ENCODE data around the gene RALGPS1.

GRCh38 chr9:126926364-126926763 lies 11.8 kb downstream of the RALGPS1 start:
- TF ChIP-seq, protein P1, sequence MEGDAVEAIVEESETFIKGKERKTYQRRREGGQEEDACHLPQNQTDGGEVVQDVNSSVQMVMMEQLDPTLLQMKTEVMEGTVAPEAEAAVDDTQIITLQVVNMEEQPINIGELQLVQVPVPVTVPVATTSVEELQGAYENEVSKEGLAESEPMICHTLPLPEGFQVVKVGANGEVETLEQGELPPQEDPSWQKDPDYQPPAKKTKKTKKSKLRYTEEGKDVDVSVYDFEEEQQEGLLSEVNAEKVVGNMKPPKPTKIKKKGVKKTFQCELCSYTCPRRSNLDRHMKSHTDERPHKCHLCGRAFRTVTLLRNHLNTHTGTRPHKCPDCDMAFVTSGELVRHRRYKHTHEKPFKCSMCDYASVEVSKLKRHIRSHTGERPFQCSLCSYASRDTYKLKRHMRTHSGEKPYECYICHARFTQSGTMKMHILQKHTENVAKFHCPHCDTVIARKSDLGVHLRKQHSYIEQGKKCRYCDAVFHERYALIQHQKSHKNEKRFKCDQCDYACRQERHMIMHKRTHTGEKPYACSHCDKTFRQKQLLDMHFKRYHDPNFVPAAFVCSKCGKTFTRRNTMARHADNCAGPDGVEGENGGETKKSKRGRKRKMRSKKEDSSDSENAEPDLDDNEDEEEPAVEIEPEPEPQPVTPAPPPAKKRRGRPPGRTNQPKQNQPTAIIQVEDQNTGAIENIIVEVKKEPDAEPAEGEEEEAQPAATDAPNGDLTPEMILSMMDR (conservative IDR thresholded peaks at IDR 0.05; ENCODE audit: low read length) = no peak
- TF ChIP-seq EZH2phosphoT487 (IDR thresholded peaks at IDR 0.05; ENCODE audit: borderline replicate concordance, low read depth, low read length) = no peak

Data from OCI-LY7 (cell line).